Astrocyte of the spinal cord (primary cell): ENCODE results near the gene MYL12B.
"Not testable (repeated sequence)": the region's sequence is repeated elsewhere in the genome, so short reads cannot be mapped to it uniquely, and the experiment has no call there.

Experiments
- DNase-seq: peaks from one replicate; pipeline ENCODE4 v3.0.0; 2011; ENCODE audit warnings: low read depth, low spot score
- H3K4me3 ChIP-seq: 2 replicates; pipeline ENCODE4 v1.5.1; 2011; ENCODE audit warnings: low read depth, mild to moderate bottlenecking, low read length, moderate library complexity
- in situ Hi-C: cut with HindIII; loops from 2 replicates; pipeline ENCODE4 v1.10.0; 2017; ENCODE audit warnings: low sequenced_read_pairs
- TF ChIP-seq, protein P1 (sequence below): IDR thresholded peaks from 2 replicates; pipeline ENCODE4 v1.5.1; 2012; ENCODE audit warnings: low read depth, mild to moderate bottlenecking, low read length, inconsistent platforms

The MYL12B gene

DNA sequence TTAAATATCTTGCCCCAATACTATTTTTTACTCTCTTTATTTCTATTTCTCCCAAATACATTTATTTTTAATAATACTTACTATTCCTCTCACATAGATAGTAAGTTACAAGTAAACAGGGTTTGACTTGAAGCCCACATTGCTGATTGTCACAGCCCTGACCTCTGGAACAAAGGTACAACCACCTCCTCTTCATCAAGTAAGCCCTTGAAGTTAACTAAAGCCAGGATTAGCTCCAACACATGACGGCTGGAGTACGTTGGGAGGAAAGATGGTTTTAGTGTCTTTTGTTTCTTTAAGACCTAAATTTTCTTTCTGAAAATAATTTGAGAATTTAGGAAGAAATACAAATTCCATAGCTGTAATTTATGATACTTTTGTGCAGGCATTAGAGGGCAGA is 43.1 kb upstream of the MYL12B start:
- no peak for DNase-seq
- H3K4me3 ChIP-seq: no peak overlapping the region
- TF ChIP-seq, protein P1, sequence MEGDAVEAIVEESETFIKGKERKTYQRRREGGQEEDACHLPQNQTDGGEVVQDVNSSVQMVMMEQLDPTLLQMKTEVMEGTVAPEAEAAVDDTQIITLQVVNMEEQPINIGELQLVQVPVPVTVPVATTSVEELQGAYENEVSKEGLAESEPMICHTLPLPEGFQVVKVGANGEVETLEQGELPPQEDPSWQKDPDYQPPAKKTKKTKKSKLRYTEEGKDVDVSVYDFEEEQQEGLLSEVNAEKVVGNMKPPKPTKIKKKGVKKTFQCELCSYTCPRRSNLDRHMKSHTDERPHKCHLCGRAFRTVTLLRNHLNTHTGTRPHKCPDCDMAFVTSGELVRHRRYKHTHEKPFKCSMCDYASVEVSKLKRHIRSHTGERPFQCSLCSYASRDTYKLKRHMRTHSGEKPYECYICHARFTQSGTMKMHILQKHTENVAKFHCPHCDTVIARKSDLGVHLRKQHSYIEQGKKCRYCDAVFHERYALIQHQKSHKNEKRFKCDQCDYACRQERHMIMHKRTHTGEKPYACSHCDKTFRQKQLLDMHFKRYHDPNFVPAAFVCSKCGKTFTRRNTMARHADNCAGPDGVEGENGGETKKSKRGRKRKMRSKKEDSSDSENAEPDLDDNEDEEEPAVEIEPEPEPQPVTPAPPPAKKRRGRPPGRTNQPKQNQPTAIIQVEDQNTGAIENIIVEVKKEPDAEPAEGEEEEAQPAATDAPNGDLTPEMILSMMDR: no peak
- in situ Hi-C loops: no loop called here

DNA sequence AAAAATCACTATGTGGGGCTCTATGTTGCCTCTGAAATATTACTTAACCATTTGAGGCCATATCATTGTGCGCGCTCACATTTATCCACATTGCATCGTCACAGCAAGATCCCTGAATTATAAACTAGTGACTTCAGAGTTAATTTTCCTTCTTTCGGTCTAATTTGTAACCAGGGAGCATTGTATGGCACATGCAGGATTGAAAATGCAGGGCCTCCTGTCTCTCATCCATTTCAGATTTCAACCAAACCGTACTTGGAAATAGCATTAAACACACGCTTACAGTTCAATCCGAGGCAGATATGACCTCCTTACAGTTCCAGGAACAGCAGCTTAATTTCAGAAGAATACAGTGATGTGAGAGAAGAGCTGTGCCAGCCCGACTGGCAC is 42.7 kb upstream of the MYL12B start:
- no peak overlapping the region for H3K4me3 ChIP-seq
- in situ Hi-C loops: no loop called here
- TF ChIP-seq, protein P1: no peak
- no peak for DNase-seq

DNA sequence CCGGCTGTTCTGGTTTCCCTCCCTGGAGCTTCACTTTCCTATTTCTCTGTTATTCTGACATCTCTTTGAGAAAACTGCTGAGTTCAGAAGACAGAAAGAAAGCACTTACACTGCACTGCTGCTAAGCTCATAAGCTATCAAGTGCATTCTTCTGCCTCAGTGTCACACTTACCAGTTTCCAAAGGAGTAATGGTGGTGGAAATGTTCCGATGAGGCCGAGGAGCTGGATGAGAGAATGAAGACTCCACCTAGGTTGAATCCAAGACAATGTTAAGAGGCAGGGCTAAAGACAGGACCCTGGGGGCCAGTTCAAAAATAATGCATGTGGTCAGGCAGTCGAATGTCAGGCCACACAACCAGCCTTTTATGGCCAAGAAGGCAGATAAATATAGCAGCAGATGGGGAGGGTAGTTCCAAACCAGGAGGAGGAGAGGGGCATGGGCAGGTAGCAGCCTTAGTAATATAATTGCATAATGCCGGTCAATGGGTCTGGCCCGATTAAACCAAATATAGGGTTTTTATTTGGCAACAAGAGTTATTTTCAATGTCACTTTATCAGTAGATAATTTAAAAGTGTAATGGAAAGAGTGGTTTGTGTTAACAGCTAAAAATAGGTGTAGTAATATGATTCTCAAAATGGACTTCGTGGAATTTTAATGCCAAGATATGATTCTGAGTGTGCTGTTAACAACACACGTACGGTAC is 42.1 kb upstream of the MYL12B start, which contains the start of gene MYOM1:
MYOM1 (minus strand) TSS at position 338 of the 705 bp plus-strand sequence. CDS start 4,745 bp downstream, outside the sequence.
- in situ Hi-C loops: no loop called here
- DNase-seq: no peak
- TF ChIP-seq, protein P1: no peak
- no peak within 1 kb of the TSS for H3K4me3 ChIP-seq

DNA sequence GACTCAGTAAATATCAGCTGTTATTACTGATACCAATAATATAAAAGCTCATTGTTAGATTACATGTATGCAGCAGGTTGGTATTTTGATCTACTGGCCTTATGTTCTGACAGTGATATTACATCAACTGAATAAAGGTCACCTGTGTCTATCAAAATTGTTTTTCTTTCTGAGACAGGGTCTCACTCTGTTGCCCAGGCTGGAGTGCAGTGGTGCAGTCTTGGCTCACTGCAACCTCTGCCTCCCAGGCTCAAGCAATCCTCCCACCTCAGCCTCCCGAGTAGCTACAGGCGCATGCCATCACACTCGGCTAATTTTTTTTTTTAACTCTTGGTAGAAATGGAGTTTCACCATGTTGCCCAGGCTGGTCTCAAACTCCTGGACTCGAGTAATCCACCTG is 41.1 kb upstream of the MYL12B start:
- DNase-seq, in situ Hi-C loops, H3K4me3 ChIP-seq: not testable (repeated sequence)

DNA sequence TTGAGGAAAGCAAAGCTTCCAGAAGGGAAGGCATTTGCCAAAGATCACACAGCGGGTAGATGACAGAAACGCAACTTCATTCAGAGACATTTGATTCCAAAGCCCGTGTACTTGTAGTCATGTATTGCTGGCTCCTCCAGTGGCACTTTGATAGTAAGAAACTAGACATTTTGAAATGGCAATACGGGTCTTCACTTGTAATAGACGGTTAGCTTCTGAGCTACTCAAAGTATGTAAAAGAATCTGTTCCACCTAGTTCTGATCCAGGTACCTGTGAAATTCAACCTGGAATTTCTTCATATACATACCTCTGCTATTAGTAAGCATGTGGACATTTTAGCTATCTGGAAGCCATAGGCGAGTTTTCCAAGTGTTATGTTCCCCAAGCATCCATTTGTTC is 40.4 kb upstream of the MYL12B start:
- no peak for DNase-seq
- TF ChIP-seq, protein P1: no peak
- in situ Hi-C loops: no loop called here
- H3K4me3 ChIP-seq: no peak overlapping the region

DNA sequence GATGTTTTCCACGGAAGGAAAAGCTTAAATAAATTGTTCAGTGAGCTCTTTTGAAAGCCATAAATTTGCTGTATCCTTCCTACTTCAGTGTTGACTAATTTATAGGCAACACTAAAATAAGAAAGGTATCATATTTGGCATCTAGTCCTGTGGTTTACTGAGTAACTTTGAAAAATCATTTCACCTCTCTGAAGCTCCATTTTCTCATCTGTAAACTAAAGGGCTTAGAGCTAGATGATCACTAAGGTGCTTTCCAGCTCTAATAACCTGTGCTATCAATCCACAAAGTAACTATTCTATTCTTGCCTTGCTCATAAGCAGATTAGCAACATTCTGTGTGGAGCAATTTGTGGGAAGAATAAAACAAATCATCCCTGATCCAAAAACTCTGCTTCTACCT is 38.6 kb upstream of the MYL12B start:
- H3K4me3 ChIP-seq: no peak overlapping the region
- DNase-seq: no peak
- in situ Hi-C loops: no loop called here
- TF ChIP-seq, protein P1: no peak

DNA sequence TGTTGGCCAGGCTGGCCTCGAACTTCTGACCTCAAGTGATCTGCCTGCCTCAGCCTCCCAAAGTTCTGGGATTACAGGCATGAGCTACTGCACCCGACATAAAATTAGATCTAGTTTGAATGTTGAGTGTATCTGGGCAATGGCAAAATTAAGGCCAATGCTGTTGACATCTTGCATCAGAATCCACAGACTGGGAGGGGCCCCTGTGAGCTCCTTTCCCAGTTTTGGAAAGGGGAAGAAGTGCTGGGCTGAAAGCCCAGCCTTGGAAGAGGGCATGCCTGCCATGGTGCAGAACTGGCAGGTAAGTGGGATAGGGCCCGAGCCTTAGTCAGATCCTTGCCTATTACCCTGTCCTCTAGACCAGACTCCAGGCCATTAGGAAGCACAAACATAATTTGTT is 37.7 kb upstream of the MYL12B start:
- in situ Hi-C loops: no loop called here
- no peak for DNase-seq
- TF ChIP-seq, protein P1: no peak
- no peak overlapping the region for H3K4me3 ChIP-seq
